ENCODE data around the gene B3GLCT. TPM values are rescaled to one million over a fixed set of nuclear protein-coding genes. Genes with fewer than 3 reads are reported as not detected.
A peak's percentile ranks its signal among the peaks of the same experiment; 100 is the strongest.

B3GLCT gene
- total RNA-seq, 1 experiment from 2014 or later = 3.2 TPM

DNA sequence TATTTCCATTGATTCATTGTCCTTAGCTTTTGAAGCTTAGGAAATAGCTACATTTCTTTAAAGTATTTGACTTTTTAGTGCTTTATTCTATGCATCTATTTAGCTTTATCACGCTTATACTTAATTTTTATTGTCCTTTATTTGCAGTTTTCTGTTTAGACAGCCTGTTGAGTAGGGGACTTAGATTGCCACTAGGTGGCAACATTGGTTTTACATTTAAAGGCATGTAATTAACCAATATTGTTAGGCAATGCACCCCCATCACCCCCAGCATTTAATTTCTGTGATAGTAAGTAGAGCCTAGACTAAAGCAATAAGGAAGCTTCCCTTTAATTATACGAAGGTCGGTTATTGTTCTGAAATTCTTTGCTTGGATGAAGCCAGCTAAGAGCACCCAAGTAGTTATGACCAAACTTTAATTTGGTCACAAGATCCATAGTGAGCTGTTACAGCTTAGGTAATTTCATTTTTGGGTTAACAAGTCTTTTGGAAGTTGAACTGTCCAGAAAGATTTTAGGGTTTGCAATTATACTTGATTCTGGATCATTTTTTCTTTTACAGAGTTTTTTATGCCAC lies 36.5 kb downstream of the B3GLCT start:
- peak; percentile 51 for DNase-seq

GRCh38 chr13:31240921-31241320 lies 41.1 kb downstream of the B3GLCT start:
- H3K4me2 ChIP-seq (ENCODE audit: low read length) = no peak overlapping the region
- no peaks in the 10 kb centered on the region for H3K9me2 ChIP-seq (replicated peaks; ENCODE audit: low read length)
- ATAC-seq (no peak), DNase-seq (no peak)
- H3K36me3 ChIP-seq (ENCODE audit: low read depth, low read length) = no peaks in the 10 kb centered on the region
- H4K20me1 ChIP-seq (ENCODE audit: low read length) = no peaks in the 10 kb centered on the region
- H2AFZ ChIP-seq (ENCODE audit: low read length) = no peak overlapping the region
- H3K4me1 ChIP-seq (ENCODE audit: insufficient read depth, low read length) = no peaks in the 10 kb centered on the region
- H3F3A ChIP-seq (ENCODE audit: low read length, unreplicated experiment) = no peaks in the 10 kb centered on the region
- no peaks in the 10 kb centered on the region for H3K27me3 ChIP-seq (ENCODE audit: low read length)
- intact Hi-C loops (cut with micrococcal nuclease) = no loop called here
- BruUV-seq (replicated peaks) = no TSS peak
- TF ChIP-seq EZH2phosphoT487 (IDR thresholded peaks at IDR 0.05; ENCODE audit: borderline replicate concordance, low read length) (no peak), EZH2 (IDR thresholded peaks at IDR 0.05; ENCODE audit: low read length, unreplicated experiment) (no peak), CTCF (conservative IDR thresholded peaks at IDR 0.05; ENCODE audit: low read depth, low read length) (no peak)
- CTCF ChIA-PET = interaction anchor here (0.6 kb wide), 1 partner anchor 183 kb away, joined by 6 read pairs; no protein-coding TSS in a partner anchor
- POLR2A ChIA-PET (ENCODE audit: unreplicated experiment) = no interaction called here
- no peak overlapping the region for H3K9ac ChIP-seq (ENCODE audit: low read length)
- H3K27ac ChIP-seq (ENCODE audit: low read length) = no peak overlapping the region
- H3K4me3 ChIP-seq (ENCODE audit: low read length) = no peak overlapping the region
- no peaks in the 10 kb centered on the region for H3K9me3 ChIP-seq (ENCODE audit: low read length)
- no peaks in the 10 kb centered on the region for H3K79me2 ChIP-seq (ENCODE audit: low read length)

More for the DNA sequence above, 36.5 kb downstream of the B3GLCT start:
- H3K79me2 ChIP-seq (ENCODE audit: low read length) = no peaks in the 10 kb centered on the region
- no peaks in the 10 kb centered on the region for H3K9me3 ChIP-seq (ENCODE audit: low read length)
- no peak overlapping the region for H3K9ac ChIP-seq (ENCODE audit: low read length)
- no peak for TF ChIP-seq EZH2 (IDR thresholded peaks at IDR 0.05; ENCODE audit: low read length, unreplicated experiment)
- peak; percentile 89 for TF ChIP-seq CTCF (conservative IDR thresholded peaks at IDR 0.05; ENCODE audit: low read depth, low read length)
- H3K27me3 ChIP-seq (ENCODE audit: low read length) = no peaks in the 10 kb centered on the region
- H3F3A ChIP-seq (ENCODE audit: low read length, unreplicated experiment) = no peaks in the 10 kb centered on the region
- H2AFZ ChIP-seq (ENCODE audit: low read length) = no peak overlapping the region
- no peak overlapping the region for H3K4me2 ChIP-seq (ENCODE audit: low read length)
- ATAC-seq = peak; percentile 81
- H3K4me3 ChIP-seq (ENCODE audit: low read length) = no peak overlapping the region
- BruUV-seq (replicated peaks) = no TSS peak
- ChIA-PET POLR2A (ENCODE audit: unreplicated experiment) (interaction anchor here (0.5 to 0.6 kb wide), 2 partner anchors 162 to 188 kb away, joined by 3 to 6 read pairs; no protein-coding TSS in a partner anchor), CTCF (interaction anchor here (0.6 to 1.5 kb wide), 4 partner anchors 32 to 191 kb away, joined by 3 to 16 read pairs (median 4); no protein-coding TSS in a partner anchor)
- H4K20me1 ChIP-seq (ENCODE audit: low read length) = no peaks in the 10 kb centered on the region
- H3K9me2 ChIP-seq (replicated peaks; ENCODE audit: low read length) = no peaks in the 10 kb centered on the region
- intact Hi-C loops (cut with micrococcal nuclease) = loop anchor here (1.0 kb wide), 2 partner anchors 173 to 188 kb away; no protein-coding TSS in a partner anchor
- H3K4me1 ChIP-seq (ENCODE audit: insufficient read depth, low read length) = no peaks in the 10 kb centered on the region
- no peaks in the 10 kb centered on the region for H3K36me3 ChIP-seq (ENCODE audit: low read depth, low read length)
- no peak overlapping the region for H3K27ac ChIP-seq (ENCODE audit: low read length)

- Histone ChIP-seq H3K4me1 (ENCODE audit: insufficient read depth, low read length) (no peaks in the 10 kb centered on the region), H3K27me3 (ENCODE audit: low read length) (no peaks in the 10 kb centered on the region), H3K4me3 (ENCODE audit: low read length) (no peak overlapping the region), H3F3A (ENCODE audit: low read length, unreplicated experiment) (no peaks in the 10 kb centered on the region), H3K27ac (ENCODE audit: low read length) (no peak overlapping the region), H3K9me3 (ENCODE audit: low read length) (no peaks in the 10 kb centered on the region), H3K9ac (ENCODE audit: low read length) (no peak overlapping the region), H3K9me2 (replicated peaks; ENCODE audit: low read length) (no peaks in the 10 kb centered on the region), H4K20me1 (ENCODE audit: low read length) (no peaks in the 10 kb centered on the region), H2AFZ (ENCODE audit: low read length) (no peak overlapping the region), H3K4me2 (ENCODE audit: low read length) (no peak overlapping the region), H3K36me3 (ENCODE audit: low read depth, low read length) (no peaks in the 10 kb centered on the region), H3K79me2 (ENCODE audit: low read length) (no peaks in the 10 kb centered on the region)
- DNase-seq = no peak
- POLR2A ChIA-PET (ENCODE audit: unreplicated experiment) = no interaction called here
- no peak for ATAC-seq
- no TSS peak for BruUV-seq (replicated peaks)
- TF ChIP-seq CTCF (conservative IDR thresholded peaks at IDR 0.05; ENCODE audit: low read depth, low read length) (no peak), EZH2phosphoT487 (IDR thresholded peaks at IDR 0.05; ENCODE audit: borderline replicate concordance, low read length) (no peak), EZH2 (IDR thresholded peaks at IDR 0.05; ENCODE audit: low read length, unreplicated experiment) (no peak)
- intact Hi-C loops (cut with micrococcal nuclease) = no loop called here
- CTCF ChIA-PET = no interaction called here
These were observed 42.6 kb downstream of the B3GLCT start for GRCh38 chr13:31242367-31242766.

Measured in PC-3 (cell line).